Cardiac muscle cell (in vitro differentiated cells and primary cell): Measurements from ENCODE around the gene TARS3. TPM values are rescaled to one million over a fixed set of nuclear protein-coding genes. Genes with fewer than 3 reads are reported as not detected.
A peak's percentile ranks its signal among the peaks of the same experiment; 100 is the strongest.
"Not testable (repeated sequence)": the region's sequence is repeated elsewhere in the genome, so short reads cannot be mapped to it uniquely, and the experiment has no call there.

Source experiments
- DNase-seq, 2 donors: peaks; one replicate each; pipeline versions ENCODE4 v3.0.0 to v3.0.0-alpha.2; 2010 to 2017; ENCODE audit warnings: low read depth in 1 of 2, low spot score in 1 of 2
- H3K27ac ChIP-seq: fragments of 200-600 bp; sonication (generic); 2 replicates; pipeline ENCODE4 v1.5.1; 2016
- H3K27me3 ChIP-seq: fragments of 200-600 bp; sonication (generic); 2 replicates; pipeline ENCODE4 v1.6.0; 2016; ENCODE audit warnings: control low read depth
- H3K36me3 ChIP-seq: fragments of 200-600 bp; sonication (generic); 2 replicates; pipeline ENCODE4 v1.5.1; 2016; ENCODE audit warnings: control low read depth
- H3K4me1 ChIP-seq: fragments of 200-600 bp; sonication (generic); 2 replicates; pipeline ENCODE4 v1.8.1; 2017; ENCODE audit warnings: low read depth, mild to moderate bottlenecking, mixed run types
- H3K4me3 ChIP-seq: fragments of 200-600 bp; sonication (generic); 2 replicates; pipeline ENCODE4 v1.5.1; 2016; ENCODE audit warnings: mild to moderate bottlenecking
- H3K9me3 ChIP-seq: fragments of 200-600 bp; sonication (generic); 2 replicates; pipeline ENCODE4 v1.5.1; 2017; ENCODE audit warnings: low read depth, mild to moderate bottlenecking, control low read depth
- polyA plus RNA-seq: library from polyadenylated mRNA; unstranded; fragments of >200 nt; fragmentation: Nextera tagmentation; extraction: Ambion mirVana; gene quantifications from 2 replicates; pipeline ENCODE4 v1.2.1, GENCODE V29; 2016
- total RNA-seq: library from RNA; depleted of rRNA; stranded (reverse); fragments of >200 nt; gene quantifications from 2 replicates; pipeline ENCODE4 v1.2.3, GENCODE V29; 2016
- TF ChIP-seq, protein P1 (sequence below): IDR thresholded peaks from 2 replicates; pipeline ENCODE4 v1.5.1; 2012; ENCODE audit warnings: low read depth, mild to moderate bottlenecking, low read length

The TARS3 gene
- total RNA-seq (34.3 and 47.6 TPM in 2 replicates), polyA plus RNA-seq (32.3 and 34.6 TPM in 2 replicates)

GRCh38 chr15:101723874-101724674 lies at the start of gene TARS3:
TSS of gene TARS3 (minus strand) at chr15:101724473. CDS start at chr15:101724387, 86 bp downstream.
- TF ChIP-seq, protein P1, sequence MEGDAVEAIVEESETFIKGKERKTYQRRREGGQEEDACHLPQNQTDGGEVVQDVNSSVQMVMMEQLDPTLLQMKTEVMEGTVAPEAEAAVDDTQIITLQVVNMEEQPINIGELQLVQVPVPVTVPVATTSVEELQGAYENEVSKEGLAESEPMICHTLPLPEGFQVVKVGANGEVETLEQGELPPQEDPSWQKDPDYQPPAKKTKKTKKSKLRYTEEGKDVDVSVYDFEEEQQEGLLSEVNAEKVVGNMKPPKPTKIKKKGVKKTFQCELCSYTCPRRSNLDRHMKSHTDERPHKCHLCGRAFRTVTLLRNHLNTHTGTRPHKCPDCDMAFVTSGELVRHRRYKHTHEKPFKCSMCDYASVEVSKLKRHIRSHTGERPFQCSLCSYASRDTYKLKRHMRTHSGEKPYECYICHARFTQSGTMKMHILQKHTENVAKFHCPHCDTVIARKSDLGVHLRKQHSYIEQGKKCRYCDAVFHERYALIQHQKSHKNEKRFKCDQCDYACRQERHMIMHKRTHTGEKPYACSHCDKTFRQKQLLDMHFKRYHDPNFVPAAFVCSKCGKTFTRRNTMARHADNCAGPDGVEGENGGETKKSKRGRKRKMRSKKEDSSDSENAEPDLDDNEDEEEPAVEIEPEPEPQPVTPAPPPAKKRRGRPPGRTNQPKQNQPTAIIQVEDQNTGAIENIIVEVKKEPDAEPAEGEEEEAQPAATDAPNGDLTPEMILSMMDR = peak; percentile 10
- no peaks in the 10 kb centered on the region for H3K4me1 ChIP-seq
- peak; percentile 91 to 94 for DNase-seq

GRCh38 chr15:101773496-101774100 lies 49.3 kb upstream of the TARS3 start:
- H3K4me1 ChIP-seq = no peaks in the 10 kb centered on the region
- peak in 1 of 2 donors; percentile 4 for DNase-seq
- H3K9me3 ChIP-seq = no peaks in the 10 kb centered on the region
- no peaks in the 10 kb centered on the region for H3K27me3 ChIP-seq
- H3K4me3 ChIP-seq = no peak overlapping the region
- TF ChIP-seq, protein P1 = peak; percentile 19
- H3K27ac ChIP-seq = no peak overlapping the region
- no peaks in the 10 kb centered on the region for H3K36me3 ChIP-seq

More at GRCh38 chr15:101723874-101724674, at the start of gene TARS3:
- Histone ChIP-seq H3K27ac (peak within 1 kb of the TSS; percentile 93), H3K4me3 (peak within 1 kb of the TSS; percentile 63), H3K36me3 (peaks cover 20% of the 10 kb centered on the region), H3K9me3 (no peaks in the 10 kb centered on the region), H3K27me3 (no peaks in the 10 kb centered on the region)

DNA sequence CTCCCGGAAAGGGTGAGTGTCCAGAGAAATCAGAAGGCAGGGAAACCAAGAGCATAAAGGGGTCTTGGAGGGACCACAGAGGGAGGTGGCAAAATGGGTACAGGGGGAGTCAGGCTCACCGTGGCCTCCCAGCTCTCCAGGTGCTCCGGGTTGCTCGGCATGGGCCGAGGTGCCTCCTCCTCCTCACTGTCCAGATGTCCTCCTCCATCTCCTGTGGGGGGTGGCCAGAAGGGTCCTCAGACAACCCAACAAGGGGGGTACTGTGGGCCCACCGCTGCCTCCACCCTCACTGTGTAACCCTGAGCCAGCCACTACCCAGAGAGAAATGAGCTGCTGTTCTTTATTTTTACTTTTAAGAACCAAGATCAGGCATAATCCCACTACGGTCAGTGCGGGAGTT lies 48.6 kb upstream of the TARS3 start:
- no peaks in the 10 kb centered on the region for H3K9me3 ChIP-seq
- no peak overlapping the region for H3K4me3 ChIP-seq
- no peak overlapping the region for H3K27ac ChIP-seq
- H3K27me3 ChIP-seq = no peaks in the 10 kb centered on the region
- no peak for DNase-seq
- no peaks in the 10 kb centered on the region for H3K4me1 ChIP-seq
- TF ChIP-seq, protein P1 = no peak
- no peaks in the 10 kb centered on the region for H3K36me3 ChIP-seq

- H3K9me3 ChIP-seq, H3K36me3 ChIP-seq, DNase-seq: not testable (repeated sequence)
Observed at GRCh38 chr15:101767083-101767640, 42.9 kb upstream of the TARS3 start.

GRCh38 chr15:101765772-101766456 lies 41.6 kb upstream of the TARS3 start:
- Histone ChIP-seq H3K4me3 (no peak overlapping the region), H3K36me3 (no peaks in the 10 kb centered on the region), H3K27ac (no peak overlapping the region), H3K9me3 (no peaks in the 10 kb centered on the region), H3K27me3 (no peaks in the 10 kb centered on the region), H3K4me1 (no peaks in the 10 kb centered on the region)
- TF ChIP-seq, protein P1 = no peak
- no peak for DNase-seq

More at GRCh38 chr15:101767083-101767640, 42.9 kb upstream of the TARS3 start:
- not testable (repeated sequence) for H3K4me1 ChIP-seq, H3K27me3 ChIP-seq, H3K27ac ChIP-seq, H3K4me3 ChIP-seq

DNA sequence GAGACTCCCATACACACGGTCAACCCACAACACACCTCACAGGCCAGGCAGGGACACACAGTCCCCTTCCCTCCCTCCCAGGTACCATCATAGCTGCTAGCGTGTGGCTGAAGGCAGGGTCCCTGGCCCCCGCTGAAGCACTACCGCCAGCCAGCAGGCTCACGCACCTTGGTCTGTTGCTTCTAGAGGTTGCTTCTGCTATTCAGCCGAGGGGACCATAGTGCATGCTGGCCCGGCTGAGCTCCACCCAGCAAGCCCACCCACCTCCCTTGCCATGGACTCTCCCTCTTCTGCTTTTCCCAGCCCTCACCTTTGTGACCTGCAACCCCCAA lies 41.0 kb upstream of the TARS3 start:
- not testable (repeated sequence) for H3K4me3 ChIP-seq, H3K27ac ChIP-seq

GRCh38 chr15:101764669-101765339 lies 40.5 kb upstream of the TARS3 start:
- H3K27ac ChIP-seq, H3K36me3 ChIP-seq, H3K4me1 ChIP-seq: not testable (repeated sequence)

More for the DNA sequence above, 41.0 kb upstream of the TARS3 start:
- H3K9me3 ChIP-seq, H3K4me1 ChIP-seq, H3K27me3 ChIP-seq, H3K36me3 ChIP-seq, DNase-seq: not testable (repeated sequence)

DNA sequence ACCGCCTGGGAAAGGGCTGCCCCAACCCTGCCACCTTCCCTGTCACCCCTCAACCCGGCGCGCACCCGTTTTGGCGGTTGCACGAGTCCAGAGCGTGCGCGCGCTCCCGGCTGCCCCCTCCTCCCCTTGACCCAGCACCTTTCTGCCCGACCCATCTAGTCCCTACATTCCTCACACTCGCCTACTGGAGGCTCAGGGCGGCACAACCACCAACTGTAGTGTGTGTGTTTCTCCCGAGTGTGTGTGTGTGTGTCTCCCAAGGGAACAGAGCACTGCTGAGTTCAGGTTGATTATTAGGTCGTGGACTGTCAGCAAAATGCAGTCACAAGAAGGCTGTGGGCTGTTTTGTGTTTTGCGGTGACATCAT lies 22.4 kb upstream of the TARS3 start:
- H3K36me3 ChIP-seq, H3K27me3 ChIP-seq, DNase-seq, H3K4me1 ChIP-seq, H3K9me3 ChIP-seq, H3K27ac ChIP-seq, H3K4me3 ChIP-seq: not testable (repeated sequence)

More at GRCh38 chr15:101764669-101765339, 40.5 kb upstream of the TARS3 start:
- H3K4me3 ChIP-seq, H3K9me3 ChIP-seq, H3K27me3 ChIP-seq, DNase-seq: not testable (repeated sequence)

DNA sequence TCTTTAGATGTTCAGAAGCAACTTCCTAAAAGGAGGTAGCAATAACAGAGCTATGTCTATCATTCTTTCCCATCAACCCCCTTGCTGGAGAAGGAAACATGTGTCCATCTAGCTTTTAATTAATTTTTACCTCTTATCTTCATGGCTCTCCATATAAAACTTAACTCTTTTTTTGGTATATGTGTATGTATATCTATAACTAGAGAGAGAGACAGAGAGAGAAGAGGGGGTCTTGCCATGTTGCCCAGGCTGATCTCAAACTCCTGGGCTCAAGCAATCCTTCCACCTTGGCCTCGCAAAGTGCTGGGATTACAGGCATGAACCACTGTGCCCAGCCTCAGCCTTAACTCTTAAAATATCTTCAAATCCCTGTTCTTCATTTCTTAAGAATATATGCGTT lies 10.6 kb upstream of the TARS3 start:
- DNase-seq, H3K4me3 ChIP-seq, H3K4me1 ChIP-seq, H3K27me3 ChIP-seq, H3K36me3 ChIP-seq, H3K9me3 ChIP-seq, H3K27ac ChIP-seq: not testable (repeated sequence)
